Measurements from ENCODE around the gene RPUSD4. TPM values are rescaled to one million over a fixed set of nuclear protein-coding genes. Genes with fewer than 3 reads are reported as not detected.
A peak's percentile ranks its signal among the peaks of the same experiment; 100 is the strongest.

Gene RPUSD4
- polyA plus RNA-seq, 1 of the 3 experiments (the other 2 are of a cell fraction): 18.0 TPM

DNA sequence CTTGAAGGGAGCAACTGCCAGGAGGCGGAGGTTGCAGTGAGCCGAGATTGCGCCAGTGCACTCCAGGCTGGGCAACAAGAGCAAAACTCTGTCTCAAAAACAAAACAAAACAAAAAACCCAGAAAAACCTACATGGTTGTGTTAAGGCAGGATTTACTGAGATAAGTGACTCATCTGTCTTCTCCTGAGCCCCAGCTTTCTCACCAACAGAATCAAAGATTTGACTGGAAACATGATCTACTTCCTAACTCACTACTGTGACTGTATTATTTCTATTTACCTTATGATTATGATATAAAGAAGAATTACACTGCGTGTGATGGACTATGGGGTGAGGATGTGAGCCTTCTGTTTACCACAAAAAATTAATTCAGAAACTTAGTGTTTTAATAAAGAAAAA, 21.9 kb upstream of the RPUSD4 start:
- H3K27me3 ChIP-seq (ENCODE audit: insufficient read depth): no peaks in the 10 kb centered on the region
- H3K27ac ChIP-seq (ENCODE audit: low read depth in 2 of 2, low read length in 1 of 2): peak overlapping the region in 1 of 2 experiments; percentile 25; a peak in 1 of 4 replicates
- H3K79me2 ChIP-seq (ENCODE audit: insufficient read depth): peaks cover 9% of the 10 kb centered on the region
- ChIA-PET CTCF (no interaction called here), POLR2A (no interaction called here)
- H4K20me1 ChIP-seq (ENCODE audit: insufficient read depth): 0 out of 2 replicates have a peak, but pooled peaks cover 5% of the 10 kb centered on the region
- WGBS (ENCODE audit: low lambda C conversion rate): 99% methylated on average over 4 of the region's 4 CpGs
- no peak overlapping the region for H3K4me2 ChIP-seq
- peaks cover 7 to 26% of the 10 kb centered on the region in 2 experiments for H3K36me3 ChIP-seq (replicated peaks in 1 of 2; ENCODE audit: control insufficient read depth in 1 of 2, insufficient read depth in 2 of 2, low read length in 1 of 2)
- H3F3A ChIP-seq (replicated peaks; ENCODE audit: insufficient read depth): peaks cover 21% of the 10 kb centered on the region
- no peaks in the 10 kb centered on the region for H3K9me2 ChIP-seq
- H3K4me1 ChIP-seq (ENCODE audit: control insufficient read depth in 1 of 2, insufficient read depth in 2 of 2, low read depth in 1 of 2, low read length in 1 of 2): peaks cover 2 to 29% of the 10 kb centered on the region in 2 experiments; a peak in 3 of 4 replicates
- no peak for DNase-seq
- no peak overlapping the region for H3K9ac ChIP-seq
- no peaks in the 10 kb centered on the region for H3K9me3 ChIP-seq
- TF ChIP-seq, protein P1, sequence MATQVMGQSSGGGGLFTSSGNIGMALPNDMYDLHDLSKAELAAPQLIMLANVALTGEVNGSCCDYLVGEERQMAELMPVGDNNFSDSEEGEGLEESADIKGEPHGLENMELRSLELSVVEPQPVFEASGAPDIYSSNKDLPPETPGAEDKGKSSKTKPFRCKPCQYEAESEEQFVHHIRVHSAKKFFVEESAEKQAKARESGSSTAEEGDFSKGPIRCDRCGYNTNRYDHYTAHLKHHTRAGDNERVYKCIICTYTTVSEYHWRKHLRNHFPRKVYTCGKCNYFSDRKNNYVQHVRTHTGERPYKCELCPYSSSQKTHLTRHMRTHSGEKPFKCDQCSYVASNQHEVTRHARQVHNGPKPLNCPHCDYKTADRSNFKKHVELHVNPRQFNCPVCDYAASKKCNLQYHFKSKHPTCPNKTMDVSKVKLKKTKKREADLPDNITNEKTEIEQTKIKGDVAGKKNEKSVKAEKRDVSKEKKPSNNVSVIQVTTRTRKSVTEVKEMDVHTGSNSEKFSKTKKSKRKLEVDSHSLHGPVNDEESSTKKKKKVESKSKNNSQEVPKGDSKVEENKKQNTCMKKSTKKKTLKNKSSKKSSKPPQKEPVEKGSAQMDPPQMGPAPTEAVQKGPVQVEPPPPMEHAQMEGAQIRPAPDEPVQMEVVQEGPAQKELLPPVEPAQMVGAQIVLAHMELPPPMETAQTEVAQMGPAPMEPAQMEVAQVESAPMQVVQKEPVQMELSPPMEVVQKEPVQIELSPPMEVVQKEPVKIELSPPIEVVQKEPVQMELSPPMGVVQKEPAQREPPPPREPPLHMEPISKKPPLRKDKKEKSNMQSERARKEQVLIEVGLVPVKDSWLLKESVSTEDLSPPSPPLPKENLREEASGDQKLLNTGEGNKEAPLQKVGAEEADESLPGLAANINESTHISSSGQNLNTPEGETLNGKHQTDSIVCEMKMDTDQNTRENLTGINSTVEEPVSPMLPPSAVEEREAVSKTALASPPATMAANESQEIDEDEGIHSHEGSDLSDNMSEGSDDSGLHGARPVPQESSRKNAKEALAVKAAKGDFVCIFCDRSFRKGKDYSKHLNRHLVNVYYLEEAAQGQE (IDR thresholded peaks at IDR 0.05; ENCODE audit: low read depth, low read length): no peak
- TF ChIP-seq CHD2 (IDR thresholded peaks at IDR 0.05; ENCODE audit: low read length, partially characterized antibody): no peak
- TF ChIP-seq GABPA (IDR thresholded peaks at IDR 0.05; ENCODE audit: low read depth): no peak
- TF ChIP-seq, protein P2, sequence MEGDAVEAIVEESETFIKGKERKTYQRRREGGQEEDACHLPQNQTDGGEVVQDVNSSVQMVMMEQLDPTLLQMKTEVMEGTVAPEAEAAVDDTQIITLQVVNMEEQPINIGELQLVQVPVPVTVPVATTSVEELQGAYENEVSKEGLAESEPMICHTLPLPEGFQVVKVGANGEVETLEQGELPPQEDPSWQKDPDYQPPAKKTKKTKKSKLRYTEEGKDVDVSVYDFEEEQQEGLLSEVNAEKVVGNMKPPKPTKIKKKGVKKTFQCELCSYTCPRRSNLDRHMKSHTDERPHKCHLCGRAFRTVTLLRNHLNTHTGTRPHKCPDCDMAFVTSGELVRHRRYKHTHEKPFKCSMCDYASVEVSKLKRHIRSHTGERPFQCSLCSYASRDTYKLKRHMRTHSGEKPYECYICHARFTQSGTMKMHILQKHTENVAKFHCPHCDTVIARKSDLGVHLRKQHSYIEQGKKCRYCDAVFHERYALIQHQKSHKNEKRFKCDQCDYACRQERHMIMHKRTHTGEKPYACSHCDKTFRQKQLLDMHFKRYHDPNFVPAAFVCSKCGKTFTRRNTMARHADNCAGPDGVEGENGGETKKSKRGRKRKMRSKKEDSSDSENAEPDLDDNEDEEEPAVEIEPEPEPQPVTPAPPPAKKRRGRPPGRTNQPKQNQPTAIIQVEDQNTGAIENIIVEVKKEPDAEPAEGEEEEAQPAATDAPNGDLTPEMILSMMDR (IDR thresholded peaks at IDR 0.05): no peak
- TF ChIP-seq RFX5 (IDR thresholded peaks at IDR 0.05; ENCODE audit: low read length): no peak
- TF ChIP-seq FOSL2 (IDR thresholded peaks at IDR 0.05; ENCODE audit: borderline replicate concordance, low read depth): no peak
- TF ChIP-seq RAD21 (IDR thresholded peaks at IDR 0.05; ENCODE audit: low read length): no peak
- no peak for TF ChIP-seq FOXM1 (IDR thresholded peaks at IDR 0.05; ENCODE audit: low read depth)
- TF ChIP-seq EP300 (IDR thresholded peaks at IDR 0.05; ENCODE audit: borderline replicate concordance in 1 of 2, low read depth in 1 of 2, low read length in 1 of 2): no peak
- TF ChIP-seq RXRA (IDR thresholded peaks at IDR 0.05; ENCODE audit: borderline replicate concordance, low read depth): no peak
- TF ChIP-seq SIN3A (IDR thresholded peaks at IDR 0.05; ENCODE audit: borderline replicate concordance, low read depth, low read length): no peak
- TF ChIP-seq FOXJ3 (CRISPR knock-in tag; IDR thresholded peaks at IDR 0.05): no peak
- no peak for TF ChIP-seq MXI1 (IDR thresholded peaks at IDR 0.05; ENCODE audit: low read depth, low read length)
- TF ChIP-seq, protein P3, sequence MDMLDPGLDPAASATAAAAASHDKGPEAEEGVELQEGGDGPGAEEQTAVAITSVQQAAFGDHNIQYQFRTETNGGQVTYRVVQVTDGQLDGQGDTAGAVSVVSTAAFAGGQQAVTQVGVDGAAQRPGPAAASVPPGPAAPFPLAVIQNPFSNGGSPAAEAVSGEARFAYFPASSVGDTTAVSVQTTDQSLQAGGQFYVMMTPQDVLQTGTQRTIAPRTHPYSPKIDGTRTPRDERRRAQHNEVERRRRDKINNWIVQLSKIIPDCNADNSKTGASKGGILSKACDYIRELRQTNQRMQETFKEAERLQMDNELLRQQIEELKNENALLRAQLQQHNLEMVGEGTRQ (IDR thresholded peaks at IDR 0.05; ENCODE audit: borderline replicate concordance, low read depth, low read length): no peak
- no peak for TF ChIP-seq JUND (IDR thresholded peaks at IDR 0.05)
- no peak for TF ChIP-seq NFIC (IDR thresholded peaks at IDR 0.05; ENCODE audit: borderline replicate concordance)
- TF ChIP-seq NRF1 (IDR thresholded peaks at IDR 0.05; ENCODE audit: low read depth, low read length): no peak
- no peak for TF ChIP-seq TCF12 (IDR thresholded peaks at IDR 0.05)
- TF ChIP-seq, protein P4, sequence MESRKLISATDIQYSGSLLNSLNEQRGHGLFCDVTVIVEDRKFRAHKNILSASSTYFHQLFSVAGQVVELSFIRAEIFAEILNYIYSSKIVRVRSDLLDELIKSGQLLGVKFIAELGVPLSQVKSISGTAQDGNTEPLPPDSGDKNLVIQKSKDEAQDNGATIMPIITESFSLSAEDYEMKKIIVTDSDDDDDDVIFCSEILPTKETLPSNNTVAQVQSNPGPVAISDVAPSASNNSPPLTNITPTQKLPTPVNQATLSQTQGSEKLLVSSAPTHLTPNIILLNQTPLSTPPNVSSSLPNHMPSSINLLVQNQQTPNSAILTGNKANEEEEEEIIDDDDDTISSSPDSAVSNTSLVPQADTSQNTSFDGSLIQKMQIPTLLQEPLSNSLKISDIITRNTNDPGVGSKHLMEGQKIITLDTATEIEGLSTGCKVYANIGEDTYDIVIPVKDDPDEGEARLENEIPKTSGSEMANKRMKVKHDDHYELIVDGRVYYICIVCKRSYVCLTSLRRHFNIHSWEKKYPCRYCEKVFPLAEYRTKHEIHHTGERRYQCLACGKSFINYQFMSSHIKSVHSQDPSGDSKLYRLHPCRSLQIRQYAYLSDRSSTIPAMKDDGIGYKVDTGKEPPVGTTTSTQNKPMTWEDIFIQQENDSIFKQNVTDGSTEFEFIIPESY (IDR thresholded peaks at IDR 0.05; ENCODE audit: borderline replicate concordance, low read depth): no peak
- TF ChIP-seq RCOR1 (IDR thresholded peaks at IDR 0.05; ENCODE audit: low read length): no peak
- H2AFZ ChIP-seq (ENCODE audit: low read depth): no peak overlapping the region
- no peak overlapping the region for H3K4me3 ChIP-seq (ENCODE audit: low read depth in 2 of 2, low read length in 1 of 2)

Data from SK-N-SH (cell line).